ENCODE data around the gene ZMIZ1.
"Not testable (repeated sequence)": the region's sequence is repeated elsewhere in the genome, so short reads cannot be mapped to it uniquely, and the experiment has no call there.

The ZMIZ1 gene

DNA sequence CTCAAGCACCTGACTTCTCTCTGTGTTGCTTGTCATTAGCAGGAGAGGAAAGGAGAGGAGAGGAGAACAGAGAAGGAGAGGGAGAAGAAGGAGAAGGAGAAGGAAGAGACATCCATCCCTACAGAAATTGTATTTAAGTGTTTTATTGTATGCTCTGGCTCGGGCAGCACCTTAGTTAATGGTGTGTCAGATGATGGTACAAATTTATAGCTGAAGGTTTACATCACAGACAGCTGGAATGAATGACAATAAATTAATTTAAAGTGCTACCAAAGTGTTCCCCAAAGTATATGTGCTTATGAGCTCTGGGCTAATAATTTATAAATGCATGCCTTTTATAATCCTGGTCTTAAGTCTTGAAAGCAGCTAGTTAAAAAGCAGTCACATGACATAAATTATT is 38.1 kb upstream of the ZMIZ1 start:
- DNase-seq (ENCODE audit: extremely low read depth in 1 of 2, low read depth in 1 of 2): no peak

DNA sequence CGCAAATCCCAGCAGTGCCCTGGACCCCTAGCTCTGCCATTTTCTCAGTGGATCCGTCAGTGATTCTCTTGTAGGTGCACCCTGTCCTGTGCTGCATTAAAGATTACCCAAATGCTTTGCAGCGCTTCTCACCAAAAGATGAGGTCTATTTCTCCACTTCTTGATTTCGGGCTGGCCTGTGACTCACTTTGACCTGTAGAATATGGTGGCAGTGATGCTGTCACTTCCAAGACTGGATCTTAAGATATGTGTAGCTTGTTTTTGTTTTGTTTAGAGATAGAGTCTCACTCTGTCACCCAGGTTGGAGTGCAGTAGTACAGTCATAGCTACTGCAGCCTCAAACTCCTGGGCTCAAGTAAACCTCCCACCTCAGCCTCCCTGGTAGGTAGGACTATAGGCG is 37.0 kb upstream of the ZMIZ1 start:
- DNase-seq (ENCODE audit: extremely low read depth in 1 of 2, low read depth in 1 of 2): no peak

DNA sequence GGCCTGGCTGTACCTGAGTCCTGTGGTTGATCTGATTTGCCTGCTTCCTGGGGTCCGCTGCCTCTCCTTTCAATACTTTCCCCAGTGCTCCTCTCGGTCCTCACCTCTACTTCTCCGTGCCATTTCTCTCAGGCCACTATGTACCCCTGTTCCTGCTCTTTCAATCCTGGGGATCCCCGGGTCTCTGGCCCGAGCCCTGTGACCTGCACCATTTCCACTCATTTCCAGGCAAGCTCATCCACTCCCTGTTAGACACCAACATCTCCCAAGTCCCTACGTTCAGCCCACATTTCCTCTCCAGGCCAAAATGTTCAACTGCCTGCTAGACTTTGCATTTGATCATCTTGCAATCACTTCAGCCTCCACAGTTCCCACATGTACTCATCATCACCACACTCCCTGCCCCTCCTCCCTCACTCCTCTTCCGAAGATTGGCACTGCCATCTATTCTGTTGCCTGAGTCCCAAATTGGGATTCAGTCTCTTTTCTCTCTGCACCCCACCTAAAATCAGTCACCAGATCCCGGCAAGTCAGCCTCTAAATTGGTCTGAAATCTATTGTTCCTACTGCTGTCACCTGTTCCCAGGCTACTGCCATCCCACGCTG is 34.4 kb upstream of the ZMIZ1 start:
- no peak for DNase-seq (ENCODE audit: extremely low read depth in 1 of 2, low read depth in 1 of 2)

DNA sequence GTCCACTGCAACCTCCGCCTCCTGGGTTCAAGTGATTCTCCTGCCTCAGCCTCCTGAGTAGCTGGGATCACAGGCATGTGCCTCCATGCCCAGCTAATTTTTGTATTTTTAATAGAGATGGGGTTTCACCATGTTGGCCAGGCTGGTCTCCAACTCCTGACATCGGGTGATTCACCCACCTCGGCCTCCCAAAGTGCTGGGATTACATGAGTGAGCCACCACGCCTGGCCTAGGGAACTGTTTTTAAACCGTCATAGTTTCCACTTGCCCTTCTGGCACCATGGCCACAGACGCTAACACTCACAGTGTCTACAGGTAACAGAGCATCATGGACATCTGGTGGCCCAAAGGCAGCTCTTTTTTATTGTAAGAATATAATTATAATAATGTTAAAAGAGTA is 32.4 kb upstream of the ZMIZ1 start:
- DNase-seq (ENCODE audit: extremely low read depth in 1 of 2, low read depth in 1 of 2): not testable (repeated sequence)

DNA sequence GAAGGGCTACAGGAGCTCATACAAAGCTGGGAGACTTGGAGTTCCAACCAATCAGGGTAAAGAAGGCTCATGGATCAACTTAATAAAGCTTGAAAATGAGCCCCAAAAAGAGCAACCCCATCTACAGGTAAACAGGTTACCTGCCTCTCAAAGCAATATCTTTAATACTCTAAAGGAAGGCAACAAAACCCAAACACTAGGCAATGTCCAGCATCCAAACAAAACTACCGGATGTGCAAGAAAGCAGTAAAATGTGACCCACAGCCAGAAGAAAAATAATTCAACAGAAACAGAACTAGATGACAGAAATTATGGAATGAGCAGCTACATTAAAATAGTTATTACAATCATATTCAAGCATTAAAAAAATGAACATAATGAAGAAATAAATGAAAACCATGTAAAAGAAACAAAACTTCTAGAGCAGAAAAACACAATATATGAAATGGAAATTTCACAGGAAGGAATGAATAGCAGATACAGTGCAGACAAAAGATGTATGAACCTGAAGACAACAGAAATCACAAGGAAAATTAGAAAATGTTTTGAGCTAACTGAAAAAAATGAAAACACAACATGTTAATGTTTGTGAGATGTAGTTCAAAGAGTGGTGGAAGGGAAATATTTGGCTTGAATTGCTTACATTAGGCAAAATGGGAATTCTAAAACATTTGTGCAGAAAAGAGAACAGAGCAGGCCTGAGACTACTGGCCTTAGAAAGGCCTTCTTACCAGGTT is 30.5 kb upstream of the ZMIZ1 start:
- DNase-seq (ENCODE audit: extremely low read depth in 1 of 2, low read depth in 1 of 2): no peak

DNA sequence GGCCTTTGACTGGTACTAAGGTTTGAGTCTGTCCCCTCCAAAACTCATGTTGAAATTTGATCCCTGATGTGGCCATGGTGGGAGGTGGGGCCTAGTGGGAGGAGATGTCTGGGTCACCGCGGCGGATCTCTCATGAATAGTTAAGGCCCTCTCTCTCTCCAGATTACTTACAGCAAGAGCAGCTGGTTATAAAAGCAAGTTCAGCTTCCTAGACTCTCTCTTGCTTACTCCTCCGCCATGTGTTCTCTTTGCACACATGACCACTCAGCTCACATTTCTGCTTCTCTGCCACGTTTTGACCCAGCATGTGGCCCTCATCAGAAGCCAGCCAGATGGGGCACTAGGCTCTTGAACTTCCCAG is 29.9 kb upstream of the ZMIZ1 start:
- no peak for DNase-seq (ENCODE audit: extremely low read depth in 1 of 2, low read depth in 1 of 2)

DNA sequence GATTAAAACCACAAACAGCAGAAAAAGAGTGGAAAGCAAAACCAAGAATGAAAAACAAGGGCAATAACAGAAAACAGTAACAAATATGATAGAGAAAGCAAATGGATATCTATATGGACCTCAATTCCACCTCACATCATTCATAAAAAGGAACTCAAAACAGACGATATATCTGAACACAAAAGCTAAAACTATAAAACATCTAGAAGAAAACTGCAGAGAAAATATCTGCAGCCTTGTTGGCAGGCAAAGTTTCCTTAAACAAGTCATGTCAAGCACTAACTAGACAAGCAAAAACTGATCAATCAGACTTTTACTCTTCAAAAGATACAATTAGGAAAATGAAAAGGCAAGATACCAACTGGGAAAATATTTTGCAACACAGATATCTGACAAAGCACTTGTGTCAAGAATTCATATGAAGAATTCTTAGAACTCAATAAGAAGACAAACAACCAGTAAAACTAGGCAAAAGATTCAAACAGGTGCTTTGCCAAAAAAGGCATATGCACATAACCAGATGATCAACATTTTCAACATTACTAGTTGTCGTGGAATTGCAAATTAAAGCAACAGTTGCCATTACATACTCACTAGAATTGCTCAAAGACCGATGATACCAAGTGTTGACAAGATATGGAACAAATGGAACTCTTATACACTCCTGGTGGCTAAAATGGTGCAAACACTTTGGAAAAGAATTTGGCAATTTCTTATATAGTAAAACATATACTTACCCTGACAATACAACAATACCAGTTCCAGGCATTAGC is 25.9 kb upstream of the ZMIZ1 start:
- no peak for DNase-seq (ENCODE audit: extremely low read depth in 1 of 2, low read depth in 1 of 2)

DNA sequence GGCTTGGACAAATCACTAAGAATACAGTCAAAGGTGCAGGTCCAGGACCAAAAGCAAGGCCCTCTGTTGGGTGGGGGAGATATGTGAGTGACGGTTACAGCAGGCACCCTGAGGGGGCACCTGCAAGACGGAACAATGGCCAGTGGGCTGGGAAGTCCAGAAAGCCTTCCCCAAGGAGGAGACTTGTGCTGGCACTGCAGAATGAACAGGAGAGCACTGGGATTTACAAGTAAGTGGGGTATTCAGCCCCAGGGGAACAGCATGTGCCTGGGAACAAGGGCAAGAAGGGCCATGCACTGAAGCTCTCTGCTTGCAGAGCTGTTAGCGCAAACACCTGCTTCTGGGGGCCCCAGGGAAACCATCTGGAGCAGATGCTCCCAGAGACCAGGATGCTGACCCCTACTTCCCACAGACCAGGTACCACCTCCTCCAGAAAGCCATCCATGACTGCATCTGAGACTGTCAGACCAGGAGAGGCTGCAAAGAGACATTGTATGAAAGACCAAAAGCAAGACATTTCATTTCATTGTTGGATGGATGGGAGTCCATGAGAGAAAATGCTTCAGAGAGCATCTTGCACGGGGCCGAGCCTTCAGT is 24.6 kb upstream of the ZMIZ1 start:
- DNase-seq (ENCODE audit: extremely low read depth in 1 of 2, low read depth in 1 of 2): no peak

DNA sequence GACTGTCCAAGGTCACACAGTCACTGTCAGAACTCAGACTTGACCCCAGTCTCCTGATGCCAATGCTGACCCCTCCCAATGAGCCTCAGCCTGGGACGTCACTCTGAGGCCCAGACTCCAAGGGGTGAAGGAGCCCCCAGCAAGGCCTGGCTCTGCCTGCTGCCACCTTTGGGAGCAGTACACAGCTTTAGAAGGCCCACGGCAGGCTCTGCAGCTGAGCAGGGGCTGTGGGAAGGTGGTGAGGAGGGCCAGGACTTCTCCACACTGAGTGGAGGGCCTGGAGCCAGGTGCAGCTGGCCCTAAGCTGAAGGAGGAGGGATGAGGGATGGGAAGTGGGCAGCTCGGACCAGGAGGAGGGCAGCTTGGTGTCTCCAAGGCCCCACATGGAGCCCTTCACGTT is 23.9 kb upstream of the ZMIZ1 start:
- DNase-seq (ENCODE audit: extremely low read depth in 1 of 2, low read depth in 1 of 2): no peak

DNA sequence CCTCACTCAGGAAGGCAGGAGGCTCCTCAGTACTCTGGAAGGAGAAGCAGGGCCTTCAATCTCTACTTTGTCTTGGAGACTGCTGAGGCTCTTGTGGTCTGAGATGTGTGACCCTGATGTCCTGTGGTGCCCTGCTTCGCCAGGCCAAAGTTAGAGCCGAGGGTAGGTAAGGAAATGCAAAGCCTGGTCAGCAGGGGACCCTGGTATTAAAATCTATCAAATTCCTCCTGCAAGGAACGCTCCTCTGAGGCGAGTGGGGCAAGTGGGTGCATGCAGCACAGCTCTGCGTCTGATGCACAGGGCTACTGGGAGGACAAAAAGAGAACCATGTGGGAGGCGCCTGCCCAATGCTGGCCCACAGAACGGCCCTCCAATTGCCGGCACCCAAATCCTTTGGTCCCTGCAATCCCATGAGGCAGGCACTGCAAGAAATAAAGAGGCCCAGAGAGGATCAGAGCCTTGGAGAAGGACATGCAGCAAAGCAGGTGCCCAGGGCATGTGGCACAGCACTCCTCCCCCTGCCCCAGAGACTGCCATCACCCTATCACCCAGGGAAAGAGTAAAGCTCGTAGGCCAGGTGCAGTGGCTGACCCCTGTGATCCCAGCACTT is 23.1 kb upstream of the ZMIZ1 start:
- no peak for DNase-seq (ENCODE audit: extremely low read depth in 1 of 2, low read depth in 1 of 2)

DNA sequence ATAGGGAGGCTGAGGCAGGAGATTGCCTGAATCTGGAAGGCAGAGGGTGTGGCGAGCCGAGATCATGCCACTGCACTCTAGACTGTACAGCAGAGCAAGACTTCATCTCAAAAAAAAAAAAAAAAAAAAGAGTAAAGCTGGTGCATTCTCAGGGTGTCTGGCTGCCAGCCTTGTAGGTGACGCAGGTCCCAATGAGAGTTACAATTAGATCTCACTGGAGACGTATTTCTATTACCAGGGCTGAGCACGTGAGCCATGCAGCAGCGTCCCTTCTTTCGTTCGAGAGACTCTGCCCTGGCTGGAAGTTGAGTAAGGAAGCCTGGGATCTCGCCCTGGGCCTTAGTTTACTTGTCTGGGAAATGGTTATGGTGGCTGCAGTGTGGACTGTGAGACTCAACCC is 22.4 kb upstream of the ZMIZ1 start:
- no peak for DNase-seq (ENCODE audit: extremely low read depth in 1 of 2, low read depth in 1 of 2)

DNA sequence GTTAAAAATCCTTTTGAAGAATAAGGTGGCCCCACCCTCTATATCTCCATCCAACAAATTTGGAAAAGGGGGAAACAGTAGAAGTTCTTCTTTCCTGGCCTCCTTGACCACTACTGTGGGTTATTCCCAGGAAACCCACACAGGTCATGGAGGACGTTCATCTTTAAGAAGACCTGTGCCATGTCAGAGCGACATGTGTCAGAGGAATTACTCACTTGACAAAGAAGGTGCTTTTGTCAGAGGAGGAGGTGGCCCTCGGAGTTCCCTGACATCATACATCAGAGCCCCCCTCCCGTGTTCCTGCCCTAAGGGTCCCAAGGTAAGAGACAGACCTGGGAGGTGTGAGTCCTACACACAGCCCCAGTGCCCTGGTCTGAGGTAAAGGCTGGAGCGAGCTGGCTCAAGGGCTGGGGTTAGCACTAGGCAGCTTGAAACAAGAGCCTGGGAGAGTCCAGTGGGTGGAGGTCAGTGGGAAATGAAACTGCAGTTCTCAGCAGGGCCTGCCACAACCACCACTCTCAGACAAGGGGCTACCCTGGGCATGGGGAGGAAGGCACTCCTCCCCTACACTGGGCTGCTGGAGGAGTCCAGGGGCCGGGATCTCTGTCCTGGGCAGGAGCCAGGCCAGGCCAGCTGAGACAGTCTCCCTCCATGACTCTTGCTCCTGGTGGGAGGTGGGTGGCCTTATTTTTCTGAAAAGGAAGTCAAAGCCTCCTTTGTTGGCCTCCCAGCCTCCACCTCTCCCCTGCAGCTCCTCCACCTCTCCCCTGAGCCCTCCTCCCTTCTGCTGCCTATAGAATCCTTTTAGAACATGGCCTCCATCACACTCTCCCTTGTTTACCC is 21.8 kb upstream of the ZMIZ1 start:
- DNase-seq (ENCODE audit: extremely low read depth in 1 of 2, low read depth in 1 of 2): no peak

DNA sequence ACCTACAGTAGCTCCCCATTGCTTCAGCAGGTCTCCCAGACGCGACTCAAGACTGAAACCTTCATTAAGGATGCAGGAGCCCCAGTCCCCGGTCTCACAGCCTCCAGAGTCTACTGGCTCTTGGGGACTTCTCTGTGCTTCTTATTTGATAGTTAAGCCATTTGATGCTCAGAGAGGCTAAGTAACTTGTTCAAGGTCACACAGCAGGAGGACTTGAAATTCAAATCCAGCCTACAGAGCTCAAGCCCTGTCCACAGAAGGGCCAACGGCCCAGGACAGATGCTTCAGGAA is 21.2 kb upstream of the ZMIZ1 start:
- DNase-seq (ENCODE audit: extremely low read depth in 1 of 2, low read depth in 1 of 2): no peak

DNA sequence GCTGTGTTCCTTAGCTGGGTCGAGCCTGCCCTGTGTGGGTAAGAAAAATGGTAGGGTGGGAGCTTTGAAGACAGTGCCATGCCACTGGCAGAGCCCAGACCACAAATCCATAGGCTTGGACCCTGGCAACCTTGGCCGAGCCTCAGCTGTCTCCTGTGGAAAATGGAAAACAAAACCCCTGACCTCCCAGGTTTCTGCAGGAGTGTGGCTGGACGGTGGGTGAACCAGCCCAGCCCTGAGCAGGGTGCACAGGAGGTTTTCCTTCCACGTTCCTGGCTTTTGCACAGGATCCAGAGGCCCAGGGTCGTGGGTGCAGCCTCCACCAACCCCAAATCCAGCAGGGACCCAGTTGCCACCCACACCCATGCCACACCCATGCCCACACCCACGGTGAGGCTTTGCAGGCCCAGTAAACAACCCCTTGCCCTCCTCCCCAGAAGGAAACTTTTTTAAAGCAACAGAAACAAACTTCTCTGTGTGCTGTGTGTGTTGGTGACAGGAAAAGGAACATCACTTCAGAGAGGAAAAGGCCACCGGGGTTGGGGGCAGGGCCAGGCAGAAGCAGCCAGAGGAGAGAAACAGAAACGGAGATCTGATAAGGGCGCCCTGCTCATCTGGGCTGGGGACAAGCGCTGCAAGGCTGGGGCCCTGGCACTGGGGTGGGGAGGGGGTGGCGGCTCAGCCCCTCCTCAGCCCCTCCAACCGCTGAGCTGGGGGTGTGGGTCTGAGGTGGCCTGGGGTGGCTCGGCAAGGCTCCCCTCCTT is 20.7 kb upstream of the ZMIZ1 start:
- DNase-seq (ENCODE audit: extremely low read depth in 1 of 2, low read depth in 1 of 2): peak in 1 of 2 donors; percentile 37

DNA sequence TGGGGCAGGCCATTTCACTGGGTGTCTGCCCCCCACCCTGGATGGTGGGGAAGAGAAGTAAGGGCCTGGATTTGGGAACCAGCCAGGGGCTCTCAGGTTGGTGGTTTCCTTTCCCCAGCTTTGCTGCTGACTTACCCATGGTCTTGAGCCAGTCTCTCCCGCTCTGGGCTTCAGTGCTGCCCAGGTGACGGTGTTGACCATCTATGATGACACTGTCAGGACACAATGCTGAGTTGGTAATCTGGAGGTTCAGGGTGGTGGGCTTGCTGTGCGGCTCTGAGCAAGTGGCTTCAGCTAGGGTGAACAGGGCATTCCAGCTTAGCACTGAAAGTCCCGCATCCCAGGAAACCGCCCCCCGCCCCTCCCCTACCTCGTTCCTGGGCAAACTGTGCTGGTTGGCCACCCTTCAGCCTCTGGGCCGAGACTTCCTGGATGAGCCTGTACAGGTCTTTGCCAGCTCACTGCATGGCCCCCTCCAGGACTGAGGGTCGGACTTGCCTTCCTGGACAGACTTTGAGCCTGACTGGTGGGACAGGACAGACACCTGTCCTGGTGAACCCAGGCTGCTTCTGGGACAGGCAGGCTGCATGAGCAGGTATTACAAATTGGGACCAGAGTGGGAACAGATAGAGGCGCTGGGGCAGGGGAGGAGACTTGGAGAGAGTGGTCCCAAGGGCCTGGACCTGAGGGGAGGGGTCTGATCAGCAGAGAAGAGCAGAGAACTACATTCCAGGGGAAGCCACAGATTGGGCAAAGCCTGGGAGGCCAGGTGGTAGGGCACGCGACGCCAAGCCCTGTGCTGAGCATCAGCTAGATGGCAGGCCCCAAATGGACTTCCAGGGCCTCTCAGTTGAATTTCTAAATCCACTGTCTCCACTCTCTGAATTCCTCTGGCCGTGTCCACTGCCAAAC is 19.9 kb upstream of the ZMIZ1 start:
- no peak for DNase-seq (ENCODE audit: extremely low read depth in 1 of 2, low read depth in 1 of 2)

DNA sequence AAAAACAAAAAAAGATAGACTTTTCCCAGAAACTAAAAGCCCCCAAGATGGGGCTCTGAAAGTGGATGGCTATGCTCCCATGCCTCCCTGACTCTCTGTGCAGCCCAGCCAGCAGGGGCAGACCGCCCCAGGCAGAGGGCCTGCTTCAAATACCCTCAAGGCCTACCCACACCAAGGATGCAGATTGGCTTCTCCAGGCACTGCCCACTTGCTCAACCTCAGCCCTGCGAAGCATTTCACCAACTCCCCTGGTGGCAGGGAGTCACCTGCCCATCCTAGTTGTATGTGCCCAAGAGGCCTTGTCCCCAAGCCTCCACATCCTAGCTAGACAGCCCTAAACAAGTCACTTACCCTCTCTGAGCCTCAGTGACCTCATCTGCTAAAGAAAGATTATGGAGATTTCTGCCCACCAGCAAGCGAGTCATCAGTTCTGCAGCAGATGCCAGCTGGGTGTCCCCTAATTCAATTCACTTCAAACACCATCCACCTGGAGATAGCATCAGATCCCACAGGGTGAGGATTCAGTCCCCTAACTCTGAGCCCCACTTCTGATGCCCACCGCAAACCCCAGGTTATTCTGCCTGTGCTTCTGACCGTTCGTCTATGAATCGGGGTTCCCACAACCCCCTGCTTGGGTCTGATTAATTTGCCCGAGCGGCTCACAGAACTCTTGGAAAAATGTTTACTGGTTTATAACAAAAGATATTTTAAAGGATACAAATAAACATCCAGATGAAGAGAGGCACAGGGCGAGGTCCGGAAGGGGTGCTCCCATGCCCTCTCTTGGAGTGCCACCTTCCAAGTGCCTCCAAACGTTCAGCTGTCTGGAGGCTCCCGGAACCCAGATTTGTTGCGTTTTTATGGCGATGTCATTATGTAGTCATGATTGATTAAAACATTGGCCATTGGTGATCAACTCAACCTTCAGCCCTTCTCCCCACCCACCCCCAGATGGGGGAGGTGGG is 18.6 kb upstream of the ZMIZ1 start:
- no peak for DNase-seq (ENCODE audit: extremely low read depth in 1 of 2, low read depth in 1 of 2)

DNA sequence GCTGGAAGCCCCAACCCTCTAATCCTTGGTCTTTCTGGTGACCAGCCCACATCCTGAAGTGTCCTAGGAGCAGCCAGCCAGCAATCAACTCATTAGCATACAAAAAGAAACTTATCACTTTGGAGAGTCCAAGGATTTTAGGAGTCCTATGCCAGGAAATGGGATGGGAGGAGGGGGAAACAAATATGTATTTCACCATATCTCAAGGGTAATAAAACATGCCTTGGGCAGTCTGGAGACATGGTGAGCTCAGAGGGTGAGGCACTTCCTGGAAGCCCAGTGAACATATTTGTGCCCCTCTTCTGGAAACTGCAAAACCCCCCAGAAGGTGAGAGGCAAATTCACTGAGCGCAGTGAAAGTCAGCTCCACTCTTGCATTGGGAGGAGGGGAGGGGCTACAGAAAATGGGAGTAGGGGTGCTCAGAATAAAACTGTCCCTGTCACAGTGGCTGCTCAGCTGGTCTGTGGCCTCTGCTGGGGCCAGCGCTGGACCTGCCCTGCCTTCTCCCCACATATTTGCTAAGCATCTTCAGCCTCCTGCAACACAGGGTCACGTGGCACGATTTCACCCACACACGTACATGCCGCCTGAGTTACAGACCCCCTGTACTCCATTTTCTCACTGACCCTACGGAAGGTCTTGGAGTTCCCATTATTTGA is 17.7 kb upstream of the ZMIZ1 start:
- DNase-seq (ENCODE audit: extremely low read depth in 1 of 2, low read depth in 1 of 2): no peak
